IMR-90 (cell line): ENCODE data around the gene THAP2. TPM values are rescaled to one million over a fixed set of nuclear protein-coding genes. Genes with fewer than 3 reads are reported as not detected.

Experiments
- ATAC-seq: fragments of 200-7000 bp; cut with Tn5 transposase; 2 replicates; pipeline ENCODE4 v1.9.1; 2020; ENCODE audit warnings: low read depth, mild to moderate bottlenecking, moderate library complexity
- BruUV-seq: library from RNA; stranded (reverse); fragments of 400-500 nt; replicated peaks from 2 replicates; lab custom pipeline; 2021; lab: Mats Ljungman, UMichigan
- CTCF ChIA-PET: fragments of 300-600 bp; formaldehyde crosslinking; extraction: SDS; loops from one replicate; lab custom pipeline; 2021; ENCODE audit warnings: antibody characterized with exemption; lab: Yijun Ruan, JAX
- POLR2A ChIA-PET: fragments of 300-600 bp; sonication (Branson Sonifier 250); formaldehyde crosslinking; loops from one replicate; lab custom pipeline; 2022; ENCODE audit warnings: antibody characterized with exemption; ENCODE audit not compliant: unreplicated experiment; lab: Charles Lee
- DNase-seq: peaks from one replicate; pipeline ENCODE4 v3.0.0; 2013
- H2AFZ ChIP-seq: replicated peaks from 2 replicates; pipeline ENCODE3; 2013; ENCODE audit warnings: low read length, mild to moderate bottlenecking; ENCODE audit not compliant: poor library complexity
- H2AK5ac ChIP-seq: 2 replicates; pipeline ENCODE4 v1.6.1; 2013; ENCODE audit warnings: low read depth, low read length, inconsistent platforms
- H2AK9ac ChIP-seq: replicated peaks from 2 replicates; pipeline ENCODE3; 2013; ENCODE audit warnings: mild to moderate bottlenecking, low read depth, low read length, moderate library complexity; ENCODE audit not compliant: poor library complexity
- H2BK120ac ChIP-seq: 2 replicates; pipeline ENCODE4 v1.6.1; 2013; ENCODE audit warnings: low read depth, low read length, inconsistent platforms
- H2BK15ac ChIP-seq: 3 replicates; pipeline ENCODE4 v1.6.1; 2013; ENCODE audit warnings: low read depth, low read length, inconsistent platforms
- H2BK20ac ChIP-seq: 2 replicates; pipeline ENCODE4 v1.6.1; 2013; ENCODE audit warnings: low read depth, mild to moderate bottlenecking, inconsistent platforms, low read length, moderate library complexity
- H2BK5ac ChIP-seq: 2 replicates; pipeline ENCODE4 v1.6.1; 2013; ENCODE audit warnings: mild to moderate bottlenecking, low read depth, low read length, inconsistent platforms; ENCODE audit not compliant: poor library complexity, severe bottlenecking
- H3K14ac ChIP-seq: replicated peaks from 2 replicates; pipeline ENCODE4 v1.6.1; 2013; ENCODE audit warnings: low read depth, low read length, inconsistent platforms
- H3K18ac ChIP-seq: 2 replicates; pipeline ENCODE4 v1.6.1; 2013; ENCODE audit warnings: low read depth, low read length, control low read depth
- H3K23ac ChIP-seq: 2 replicates; pipeline ENCODE4 v1.6.1; 2013; ENCODE audit warnings: low read depth, low read length, inconsistent platforms
- H3K27ac ChIP-seq: 2 replicates; pipeline ENCODE4 v1.5.1; 2013; ENCODE audit warnings: mild to moderate bottlenecking, control low read depth, low read length; ENCODE audit not compliant: insufficient read depth
- H3K27me3 ChIP-seq: 2 replicates; pipeline ENCODE4 v1.6.1; 2013; ENCODE audit warnings: low read length; ENCODE audit not compliant: control insufficient read depth, insufficient read depth
- H3K36me3 ChIP-seq: 2 replicates; pipeline ENCODE4 v1.6.1; 2013; ENCODE audit warnings: low read length, mixed read lengths; ENCODE audit not compliant: control insufficient read depth, insufficient read depth
- H3K4ac ChIP-seq: 2 replicates; pipeline ENCODE4 v1.6.1; 2013; ENCODE audit warnings: low read depth, low read length, inconsistent platforms
- H3K4me1 ChIP-seq: 2 replicates; pipeline ENCODE4 v1.6.1; 2013; ENCODE audit warnings: low read length, mixed read lengths; ENCODE audit not compliant: control insufficient read depth, insufficient read depth
- H3K4me2 ChIP-seq: 2 replicates; pipeline ENCODE4 v1.6.1; 2013; ENCODE audit warnings: low read depth, mild to moderate bottlenecking, control low read depth, low read length, moderate library complexity
- H3K4me3 ChIP-seq: 2 replicates; pipeline ENCODE4 v1.5.1; 2013; ENCODE audit warnings: low read depth, mild to moderate bottlenecking, control low read depth, low read length, moderate library complexity; ENCODE audit not compliant: insufficient read depth
- H3K56ac ChIP-seq: 2 replicates; pipeline ENCODE4 v1.6.1; 2013; ENCODE audit warnings: low read length, inconsistent platforms; ENCODE audit not compliant: insufficient read depth; ENCODE audit errors: extremely low read depth
- H3K79me1 ChIP-seq, 2 experiments: 2 replicates each; pipeline ENCODE4 v1.6.1; 2013; ENCODE audit warnings: low read length in 2 of 2, inconsistent platforms in 1 of 2, low read depth in 1 of 2
- H3K9ac ChIP-seq: 2 replicates; pipeline ENCODE4 v1.6.1; 2013; ENCODE audit warnings: low read depth, low read length, control low read depth
- H3K9me1 ChIP-seq: 2 replicates; pipeline ENCODE4 v1.6.1; 2013; ENCODE audit warnings: low read length, inconsistent platforms; ENCODE audit not compliant: insufficient read depth
- H3K9me3 ChIP-seq: 2 replicates; pipeline ENCODE4 v1.6.1; 2013; ENCODE audit warnings: low read length; ENCODE audit not compliant: control insufficient read depth, insufficient read depth
- H4K20me1 ChIP-seq: 2 replicates; pipeline ENCODE4 v1.6.1; 2013; ENCODE audit warnings: low read length, inconsistent platforms; ENCODE audit not compliant: insufficient read depth
- H4K5ac ChIP-seq: 2 replicates; pipeline ENCODE4 v1.6.1; 2013; ENCODE audit warnings: mild to moderate bottlenecking, low read depth, low read length, control low read depth
- H4K8ac ChIP-seq, 2 experiments: 2 replicates each; pipeline ENCODE4 v1.6.1; 2013; ENCODE audit warnings: low read depth in 2 of 2, low read length in 2 of 2, control low read depth in 1 of 2, inconsistent platforms in 1 of 2
- H4K91ac ChIP-seq: 2 replicates; pipeline ENCODE4 v1.6.1; 2013; ENCODE audit warnings: low read depth, low read length, inconsistent platforms; ENCODE audit not compliant: insufficient read depth
- RAD21 ChIP-seq: IDR thresholded peaks from 2 replicates; pipeline ENCODE4 v1.6.1; 2012; ENCODE audit warnings: low read length, improper control_type of control experiment
- RCOR1 ChIP-seq: IDR thresholded peaks from 2 replicates; pipeline ENCODE4 v1.6.1; 2012; ENCODE audit warnings: mild to moderate bottlenecking, low read length, improper control_type of control experiment; ENCODE audit not compliant: insufficient replicate concordance
- RFX5 ChIP-seq: IDR thresholded peaks from 2 replicates; pipeline ENCODE4 v1.8.0; 2012; ENCODE audit warnings: low read depth, mild to moderate bottlenecking, low read length, moderate library complexity
- SMC3 ChIP-seq: fragments of 150-350 bp; IDR thresholded peaks from 2 replicates; pipeline ENCODE4 v1.6.1; 2016; ENCODE audit warnings: low read depth, mild to moderate bottlenecking, antibody characterized with exemption, low read length, moderate library complexity
- WGBS, 2 experiments: methylation state at CpG; one replicate each; pipeline versions ENCODE4 v1.1.5 to v1.1.7; 2013; ENCODE audit warnings: missing lambda C conversion rate in 2 of 2; ENCODE audit not compliant: insufficient read length in 1 of 2; ENCODE audit errors: extremely low coverage in 2 of 2; 5-methylcytosine and 5-hydroxymethylcytosine counted together
- dilution Hi-C: fragments of 300-500 bp; cut with HindIII; formaldehyde crosslinking; loops from one replicate; pipeline ENCODE4 v1.14.3; 2018; ENCODE audit warnings: low sequenced_read_pairs; ENCODE audit not compliant: unreplicated experiment
- in situ Hi-C: fragments of 300-500 bp; cut with MboI; formaldehyde crosslinking; loops from 3 replicates; pipeline ENCODE4 v1.14.3; 2019; ENCODE audit warnings: low sequenced_read_pairs, inconsistent platforms, mixed read lengths
- intact Hi-C: fragments of 100-400 bp; cut with micrococcal nuclease; formaldehyde crosslinking; loops from 2 replicates; pipeline ENCODE4 v1.10.0; 2022
- polyA plus RNA-seq, 3 experiments: library from polyadenylated mRNA; depleted of rRNA; stranded (reverse); fragments of >200 nt; gene quantifications; 2 replicates each; pipeline ENCODE4 v1.2.3, GENCODE V29; 2012; ENCODE audit warnings: low replicate concordance in 1 of 3
- total RNA-seq: library from RNA; depleted of rRNA; stranded (reverse); fragments of >200 nt; gene quantifications from 2 replicates; pipeline ENCODE4 v1.2.3, GENCODE V29; 2012
- TF ChIP-seq, protein P1 (sequence below): fragments of 150-350 bp; IDR thresholded peaks from 2 replicates; pipeline ENCODE4 v1.6.1; 2016; ENCODE audit warnings: low read depth, mild to moderate bottlenecking, low read length, moderate library complexity, borderline replicate concordance

Gene THAP2
- total and polyA plus RNA-seq, 2 of the 4 experiments (the other 2 are of a cell fraction) = 1.4 to 2.5 TPM

DNA sequence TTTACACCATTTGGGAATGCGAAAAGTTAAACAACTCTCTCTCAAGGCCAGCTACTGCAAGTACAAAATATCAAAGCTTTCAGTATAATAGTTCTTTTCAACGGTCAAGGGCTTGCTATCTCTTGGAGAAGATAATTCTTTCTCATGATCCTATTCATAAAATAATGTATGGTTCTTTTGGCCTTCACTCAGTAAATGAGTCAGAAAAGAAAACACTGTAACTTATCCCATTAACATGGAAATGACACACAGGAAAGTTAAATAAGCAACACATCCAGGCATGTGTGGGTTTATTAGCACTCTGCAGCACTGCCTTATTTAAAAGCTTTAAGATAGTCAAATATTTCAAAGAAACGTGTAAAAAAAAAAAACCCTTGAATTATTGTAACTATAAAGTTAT is 37.3 kb upstream of the THAP2 start:
- ChIA-PET CTCF (no interaction called here), POLR2A (no interaction called here)
- no peaks in the 10 kb centered on the region for H3K9me3 ChIP-seq
- H3K4me1 ChIP-seq = peaks cover 2% of the 10 kb centered on the region; the same call in 1 of the 2 replicates
- no peak overlapping the region for H2BK15ac ChIP-seq
- H3K4me3 ChIP-seq = no peak overlapping the region
- in situ Hi-C loops (no loop called here), intact Hi-C loops (loop anchor here (1.0 kb wide), 1 partner anchor 11 kb away; no protein-coding TSS in a partner anchor), dilution Hi-C loops (no loop called here)
- H2BK120ac ChIP-seq = no peak overlapping the region
- ATAC-seq (peak; percentile 76), DNase-seq (peak; percentile 65)
- H3K4ac ChIP-seq = no peak overlapping the region
- no peak overlapping the region for H4K91ac ChIP-seq
- H3K14ac ChIP-seq = no peak overlapping the region
- H3K18ac ChIP-seq = no peak overlapping the region
- peaks cover 44% of the 10 kb centered on the region for H3K36me3 ChIP-seq
- no peak overlapping the region for H4K5ac ChIP-seq
- no peak overlapping the region for H2AK9ac ChIP-seq
- no peaks in the 10 kb centered on the region for H3K27me3 ChIP-seq
- H3K79me1 ChIP-seq = peaks cover 7 to 18% of the 10 kb centered on the region in 2 experiments
- H2AK5ac ChIP-seq = no peak overlapping the region
- BruUV-seq = no TSS peak
- no peak overlapping the region for H2AFZ ChIP-seq
- H3K9ac ChIP-seq = no peak overlapping the region
- H4K20me1 ChIP-seq = peaks cover 8% of the 10 kb centered on the region; the same call in 1 of the 2 replicates
- H3K27ac ChIP-seq = no peak overlapping the region
- no CpG with 5 or more reads among the region's 3 CpGs for WGBS, 2 experiments
- no peak overlapping the region for H3K23ac ChIP-seq
- H4K8ac ChIP-seq = no peak overlapping the region
- H3K4me2 ChIP-seq = no peak overlapping the region
- H2BK5ac ChIP-seq = no peak overlapping the region
- no peak for TF ChIP-seq RFX5
- TF ChIP-seq, protein P1, sequence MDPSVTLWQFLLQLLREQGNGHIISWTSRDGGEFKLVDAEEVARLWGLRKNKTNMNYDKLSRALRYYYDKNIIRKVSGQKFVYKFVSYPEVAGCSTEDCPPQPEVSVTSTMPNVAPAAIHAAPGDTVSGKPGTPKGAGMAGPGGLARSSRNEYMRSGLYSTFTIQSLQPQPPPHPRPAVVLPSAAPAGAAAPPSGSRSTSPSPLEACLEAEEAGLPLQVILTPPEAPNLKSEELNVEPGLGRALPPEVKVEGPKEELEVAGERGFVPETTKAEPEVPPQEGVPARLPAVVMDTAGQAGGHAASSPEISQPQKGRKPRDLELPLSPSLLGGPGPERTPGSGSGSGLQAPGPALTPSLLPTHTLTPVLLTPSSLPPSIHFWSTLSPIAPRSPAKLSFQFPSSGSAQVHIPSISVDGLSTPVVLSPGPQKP = no peak
- TF ChIP-seq RCOR1 = no peak
- no peak for TF ChIP-seq RAD21
- no peak for TF ChIP-seq SMC3
- no peaks in the 10 kb centered on the region for H3K9me1 ChIP-seq
- no peak overlapping the region for H3K56ac ChIP-seq
- H2BK20ac ChIP-seq = no peak overlapping the region
